GM10266 (cell line): Measurements from ENCODE around the gene PDCD2L.
A peak's percentile ranks its signal among the peaks of the same experiment; 100 is the strongest.

ENCODE experiments used
- DNase-seq: peaks from one replicate; pipeline ENCODE4 v3.0.0; 2012; ENCODE audit errors: extremely low spot score
- TF ChIP-seq, protein P1 (sequence below): IDR thresholded peaks from 2 replicates; pipeline ENCODE4 v1.5.1; 2012; ENCODE audit warnings: mild to moderate bottlenecking, low read depth; ENCODE audit not compliant: control insufficient read depth, insufficient read depth; ENCODE audit errors: missing control alignments

The PDCD2L gene, protein sequence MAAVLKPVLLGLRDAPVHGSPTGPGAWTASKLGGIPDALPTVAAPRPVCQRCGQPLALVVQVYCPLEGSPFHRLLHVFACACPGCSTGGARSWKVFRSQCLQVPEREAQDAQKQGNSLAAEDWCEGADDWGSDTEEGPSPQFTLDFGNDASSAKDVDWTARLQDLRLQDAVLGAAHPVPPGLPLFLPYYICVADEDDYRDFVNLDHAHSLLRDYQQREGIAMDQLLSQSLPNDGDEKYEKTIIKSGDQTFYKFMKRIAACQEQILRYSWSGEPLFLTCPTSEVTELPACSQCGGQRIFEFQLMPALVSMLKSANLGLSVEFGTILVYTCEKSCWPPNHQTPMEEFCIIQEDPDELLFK

DNA sequence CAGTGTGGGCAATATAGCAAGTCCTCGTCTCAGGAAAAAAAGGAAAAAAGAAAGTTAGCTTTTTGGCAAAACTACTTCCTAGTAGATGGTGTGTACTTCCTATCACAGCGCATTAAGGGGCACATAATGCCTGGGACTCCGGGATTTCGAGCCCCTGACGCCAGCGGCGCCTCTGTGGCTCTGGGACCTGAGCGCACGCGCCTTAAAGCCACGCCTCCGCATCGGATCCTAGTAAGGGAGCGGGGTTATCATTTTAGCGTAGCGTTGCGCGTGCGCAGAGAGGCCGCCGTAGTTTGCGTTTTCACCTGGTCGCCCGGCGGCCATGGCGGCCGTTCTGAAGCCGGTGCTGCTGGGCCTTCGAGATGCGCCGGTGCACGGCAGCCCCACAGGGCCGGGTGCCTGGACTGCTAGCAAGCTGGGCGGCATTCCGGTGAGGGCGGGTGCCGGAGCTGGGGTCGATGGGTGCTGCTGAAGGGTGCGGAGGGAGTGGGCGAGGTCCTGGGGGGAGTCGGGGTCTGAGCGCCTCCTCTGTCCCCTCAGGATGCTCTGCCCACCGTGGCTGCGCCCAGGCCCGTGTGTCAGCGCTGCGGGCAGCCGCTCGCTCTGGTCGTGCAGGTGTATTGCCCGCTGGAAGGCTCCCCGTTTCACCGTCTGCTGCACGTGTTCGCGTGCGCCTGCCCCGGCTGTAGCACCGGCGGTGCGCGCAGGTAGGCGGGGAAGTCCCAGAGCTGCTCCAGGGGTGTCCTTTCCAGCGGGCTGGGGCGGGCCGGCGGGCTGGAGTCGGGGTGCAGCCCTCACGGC lies at the start of gene PDCD2L:
PDCD2L (plus strand) TSS at position 291 of the 801 bp plus-strand sequence; CDS start at position 323, 32 bp downstream.
- TF ChIP-seq, protein P1, sequence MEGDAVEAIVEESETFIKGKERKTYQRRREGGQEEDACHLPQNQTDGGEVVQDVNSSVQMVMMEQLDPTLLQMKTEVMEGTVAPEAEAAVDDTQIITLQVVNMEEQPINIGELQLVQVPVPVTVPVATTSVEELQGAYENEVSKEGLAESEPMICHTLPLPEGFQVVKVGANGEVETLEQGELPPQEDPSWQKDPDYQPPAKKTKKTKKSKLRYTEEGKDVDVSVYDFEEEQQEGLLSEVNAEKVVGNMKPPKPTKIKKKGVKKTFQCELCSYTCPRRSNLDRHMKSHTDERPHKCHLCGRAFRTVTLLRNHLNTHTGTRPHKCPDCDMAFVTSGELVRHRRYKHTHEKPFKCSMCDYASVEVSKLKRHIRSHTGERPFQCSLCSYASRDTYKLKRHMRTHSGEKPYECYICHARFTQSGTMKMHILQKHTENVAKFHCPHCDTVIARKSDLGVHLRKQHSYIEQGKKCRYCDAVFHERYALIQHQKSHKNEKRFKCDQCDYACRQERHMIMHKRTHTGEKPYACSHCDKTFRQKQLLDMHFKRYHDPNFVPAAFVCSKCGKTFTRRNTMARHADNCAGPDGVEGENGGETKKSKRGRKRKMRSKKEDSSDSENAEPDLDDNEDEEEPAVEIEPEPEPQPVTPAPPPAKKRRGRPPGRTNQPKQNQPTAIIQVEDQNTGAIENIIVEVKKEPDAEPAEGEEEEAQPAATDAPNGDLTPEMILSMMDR: no peak
- peak; percentile 93 for DNase-seq

DNA sequence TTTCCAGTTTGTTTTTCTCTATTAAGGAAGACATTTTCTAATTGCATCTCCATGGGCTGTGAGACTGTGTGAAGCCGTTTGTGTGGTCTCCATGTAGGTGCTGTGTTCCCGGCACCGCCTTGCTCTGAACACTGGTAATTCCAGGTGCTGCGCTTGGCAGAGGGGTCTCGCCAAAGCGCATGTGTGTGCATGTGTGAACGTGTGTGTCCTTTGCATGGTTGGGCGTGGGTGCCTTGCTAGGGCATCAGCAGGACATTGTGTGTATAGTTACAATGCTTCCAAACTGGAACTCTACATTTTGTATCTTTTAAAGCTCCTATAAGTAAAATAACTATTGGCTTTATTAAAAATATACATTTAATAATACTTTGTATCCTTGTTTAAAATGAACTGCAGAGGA lies 49.0 kb upstream of the PDCD2L start:
- DNase-seq: no peak

DNA sequence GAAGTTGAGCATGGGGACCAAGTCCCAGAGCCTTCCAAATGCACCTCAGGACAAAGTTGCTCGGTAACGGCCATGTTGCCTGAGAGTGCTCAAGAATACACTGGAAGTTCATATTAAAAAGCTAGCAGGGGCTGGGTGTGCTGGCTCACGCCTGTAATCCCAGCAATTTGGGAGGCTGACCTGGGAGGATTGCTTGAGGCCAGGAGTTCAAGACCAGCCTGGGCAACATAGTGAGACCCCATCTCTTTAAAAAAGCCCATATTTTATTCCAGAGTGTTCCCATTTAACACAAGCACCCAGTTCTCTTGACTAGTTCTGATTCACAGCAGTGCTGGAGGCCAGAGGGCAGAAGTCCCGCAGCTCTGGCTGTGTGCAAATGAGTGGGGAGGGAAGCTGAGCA lies 47.3 kb upstream of the PDCD2L start:
- DNase-seq: no peak
- TF ChIP-seq, protein P1: no peak

More for the DNA sequence above, 49.0 kb upstream of the PDCD2L start:
- TF ChIP-seq, protein P1: no peak

DNA sequence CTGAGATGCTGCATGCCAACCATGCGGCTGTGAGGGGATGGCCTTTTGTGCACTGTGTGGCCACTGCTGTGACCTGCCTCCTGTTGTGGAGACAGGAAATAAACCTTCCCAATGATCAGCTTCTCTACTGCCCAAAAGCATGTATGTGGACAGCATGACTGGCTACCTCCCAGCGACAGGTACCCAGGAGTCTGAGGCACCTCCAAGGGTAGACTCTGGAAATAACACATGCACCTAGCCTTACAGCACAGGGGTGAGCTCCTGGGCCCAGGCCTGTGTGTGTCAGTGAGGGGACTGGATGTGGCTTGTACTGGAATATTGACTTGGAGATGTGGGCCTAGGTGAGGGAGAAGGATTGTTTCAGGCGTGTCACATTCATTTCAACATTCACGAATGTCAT lies 46.8 kb upstream of the PDCD2L start:
- TF ChIP-seq, protein P1: no peak
- no peak for DNase-seq

DNA sequence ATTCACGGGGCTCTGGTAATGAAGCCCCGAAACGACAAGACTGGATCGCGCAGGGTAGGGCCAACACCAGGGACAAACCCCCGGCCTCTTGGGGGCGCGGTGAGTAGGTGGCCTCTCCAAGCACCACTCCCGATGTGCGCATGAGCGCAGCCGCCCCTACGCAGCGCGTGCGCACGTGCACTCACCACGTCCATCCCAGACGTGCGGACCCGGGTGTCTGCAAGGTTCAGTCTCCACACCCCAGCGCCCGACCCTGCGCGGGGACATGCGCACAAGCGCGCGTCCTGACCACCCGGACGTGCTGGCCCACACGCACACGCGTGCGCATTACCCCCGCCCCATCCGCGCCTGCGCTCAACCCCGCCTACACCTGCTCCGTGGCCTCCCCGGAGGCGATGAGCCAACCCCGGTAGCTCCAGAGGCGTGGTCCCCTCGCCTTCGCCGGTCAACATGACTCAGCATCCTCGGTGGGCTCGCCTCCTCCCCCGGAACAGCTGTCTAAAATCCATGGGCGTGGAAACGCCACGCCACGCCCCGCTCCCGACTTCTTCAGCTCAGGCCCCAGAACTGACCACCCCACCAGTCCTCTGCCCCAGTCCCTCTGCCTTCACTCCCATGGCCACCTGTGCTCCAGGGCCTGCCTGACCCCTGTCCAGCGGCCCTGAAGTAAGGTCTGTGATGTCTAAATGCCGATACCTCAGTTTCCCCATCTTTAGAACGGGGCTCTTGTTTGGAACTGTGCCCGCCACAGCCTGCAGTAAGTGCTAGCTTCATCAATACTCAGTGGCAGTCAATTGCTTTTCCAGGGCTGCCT lies 44.9 kb upstream of the PDCD2L start:
- TF ChIP-seq, protein P1: peak; percentile 69
- DNase-seq: peak; percentile 99

DNA sequence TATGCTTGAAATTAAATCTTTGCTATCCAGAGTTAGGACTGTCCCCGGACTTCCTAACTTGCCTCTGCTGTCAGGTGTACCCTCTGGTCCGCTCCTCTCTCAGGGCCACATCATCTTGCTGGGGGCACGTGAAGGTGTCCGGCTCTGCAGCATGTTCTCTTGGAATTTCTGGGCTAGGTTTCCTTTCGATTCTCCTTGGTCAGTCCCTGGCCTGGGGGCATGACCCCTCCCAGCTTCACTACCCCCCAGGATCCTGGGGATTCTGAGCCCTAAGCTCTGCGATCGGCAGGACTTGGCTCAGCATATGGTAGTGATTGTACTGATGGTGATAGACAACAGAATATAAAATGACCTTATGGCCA lies 44.3 kb upstream of the PDCD2L start:
- no peak for DNase-seq
- TF ChIP-seq, protein P1: no peak
